ENCODE measurements around the gene KLRC1. TPM values are rescaled to one million over a fixed set of nuclear protein-coding genes. Genes with fewer than 3 reads are reported as not detected.
"Not testable (repeated sequence)": the region's sequence is repeated elsewhere in the genome, so short reads cannot be mapped to it uniquely, and the experiment has no call there.

Gene KLRC1
- total RNA-seq, 1 experiment from 2014 or later = not detected

GRCh38 chr12:10439608-10440274 lies 13.4 kb downstream of the KLRC1 start:
- H3K27ac ChIP-seq (ENCODE audit: low read length); H3K27me3 ChIP-seq (ENCODE audit: control insufficient read depth, insufficient read depth, low read length); POLR2A ChIA-PET; H3K4me3 ChIP-seq (ENCODE audit: low read depth in 2 of 2, low read length in 2 of 2); in situ Hi-C loops (cut with HindIII; ENCODE audit: low pct_unique_long_range_greater_than_20kb, low sequenced_read_pairs); H3K36me3 ChIP-seq (ENCODE audit: control insufficient read depth, insufficient read depth, low read length); CTCF ChIA-PET; H3K9me3 ChIP-seq (ENCODE audit: control insufficient read depth, insufficient read depth, low read depth, low read length); H3K4me1 ChIP-seq (ENCODE audit: control insufficient read depth, insufficient read depth, low read length); BruUV-seq (replicated peaks); intact Hi-C loops (cut with micrococcal nuclease; ENCODE audit: unreplicated experiment): not testable (repeated sequence)
- ATAC-seq (peak; percentile 97), DNase-seq (ENCODE audit: low read depth, low spot score) (peak; percentile 45)

- H3K4me1 ChIP-seq (ENCODE audit: control insufficient read depth, insufficient read depth, low read length); POLR2A ChIA-PET; in situ Hi-C loops (cut with HindIII; ENCODE audit: low pct_unique_long_range_greater_than_20kb, low sequenced_read_pairs); H3K27me3 ChIP-seq (ENCODE audit: control insufficient read depth, insufficient read depth, low read length); intact Hi-C loops (cut with micrococcal nuclease; ENCODE audit: unreplicated experiment); CTCF ChIA-PET; H3K36me3 ChIP-seq (ENCODE audit: control insufficient read depth, insufficient read depth, low read length); DNase-seq (ENCODE audit: low read depth, low spot score); ATAC-seq; H3K9me3 ChIP-seq (ENCODE audit: control insufficient read depth, insufficient read depth, low read depth, low read length); BruUV-seq (replicated peaks); H3K4me3 ChIP-seq (ENCODE audit: low read depth in 2 of 2, low read length in 2 of 2); H3K27ac ChIP-seq (ENCODE audit: low read length): not testable (repeated sequence)
These were observed 15.6 kb downstream of the KLRC1 start for GRCh38 chr12:10437601-10438000.

- H3K4me3 ChIP-seq (ENCODE audit: low read depth in 2 of 2, low read length in 2 of 2); POLR2A ChIA-PET; DNase-seq (ENCODE audit: low read depth, low spot score): not testable (repeated sequence)
These were observed 17.4 kb downstream of the KLRC1 start, which contains the start of gene KLRC2 for GRCh38 chr12:10435816-10436215. Gene KLRC2 (minus strand): TSS chr12:10436010. CDS start chr12:10435986, 24 bp downstream.

GRCh38 chr12:10430623-10431022 lies 22.6 kb downstream of the KLRC1 start:
- H3K27me3 ChIP-seq (ENCODE audit: control insufficient read depth, insufficient read depth, low read length); POLR2A ChIA-PET; intact Hi-C loops (cut with micrococcal nuclease; ENCODE audit: unreplicated experiment); H3K36me3 ChIP-seq (ENCODE audit: control insufficient read depth, insufficient read depth, low read length); in situ Hi-C loops (cut with HindIII; ENCODE audit: low pct_unique_long_range_greater_than_20kb, low sequenced_read_pairs); H3K4me1 ChIP-seq (ENCODE audit: control insufficient read depth, insufficient read depth, low read length); H3K27ac ChIP-seq (ENCODE audit: low read length); CTCF ChIA-PET; H3K9me3 ChIP-seq (ENCODE audit: control insufficient read depth, insufficient read depth, low read depth, low read length); BruUV-seq (replicated peaks); H3K4me3 ChIP-seq (ENCODE audit: low read depth in 2 of 2, low read length in 2 of 2); ATAC-seq; DNase-seq (ENCODE audit: low read depth, low spot score): not testable (repeated sequence)

More at GRCh38 chr12:10435816-10436215, 17.4 kb downstream of the KLRC1 start, which contains the start of gene KLRC2:
- H3K9me3 ChIP-seq (ENCODE audit: control insufficient read depth, insufficient read depth, low read depth, low read length); H3K27me3 ChIP-seq (ENCODE audit: control insufficient read depth, insufficient read depth, low read length); BruUV-seq (replicated peaks); ATAC-seq; H3K27ac ChIP-seq (ENCODE audit: low read length); CTCF ChIA-PET; H3K4me1 ChIP-seq (ENCODE audit: control insufficient read depth, insufficient read depth, low read length); H3K36me3 ChIP-seq (ENCODE audit: control insufficient read depth, insufficient read depth, low read length); in situ Hi-C loops (cut with HindIII; ENCODE audit: low pct_unique_long_range_greater_than_20kb, low sequenced_read_pairs); intact Hi-C loops (cut with micrococcal nuclease; ENCODE audit: unreplicated experiment): not testable (repeated sequence)

- intact Hi-C loops (cut with micrococcal nuclease; ENCODE audit: unreplicated experiment); H3K27me3 ChIP-seq (ENCODE audit: control insufficient read depth, insufficient read depth, low read length); H3K9me3 ChIP-seq (ENCODE audit: control insufficient read depth, insufficient read depth, low read depth, low read length); H3K4me1 ChIP-seq (ENCODE audit: control insufficient read depth, insufficient read depth, low read length); POLR2A ChIA-PET; in situ Hi-C loops (cut with HindIII; ENCODE audit: low pct_unique_long_range_greater_than_20kb, low sequenced_read_pairs); BruUV-seq (replicated peaks); CTCF ChIA-PET; H3K36me3 ChIP-seq (ENCODE audit: control insufficient read depth, insufficient read depth, low read length); DNase-seq (ENCODE audit: low read depth, low spot score): not testable (repeated sequence)
- H3K4me3 ChIP-seq (ENCODE audit: low read depth in 2 of 2, low read length in 2 of 2) = peak overlapping the region; percentile 18 to 44
- ATAC-seq = peak; percentile 32; the same call in 1 of the 2 replicates
- H3K27ac ChIP-seq (ENCODE audit: low read length) = peak overlapping the region; percentile 84
These were observed 27.2 kb downstream of the KLRC1 start for GRCh38 chr12:10425938-10426337.

- in situ Hi-C loops (cut with HindIII; ENCODE audit: low pct_unique_long_range_greater_than_20kb, low sequenced_read_pairs); BruUV-seq (replicated peaks); intact Hi-C loops (cut with micrococcal nuclease; ENCODE audit: unreplicated experiment); H3K4me3 ChIP-seq (ENCODE audit: low read depth in 2 of 2, low read length in 2 of 2); DNase-seq (ENCODE audit: low read depth, low spot score); POLR2A ChIA-PET; H3K27me3 ChIP-seq (ENCODE audit: control insufficient read depth, insufficient read depth, low read length); H3K36me3 ChIP-seq (ENCODE audit: control insufficient read depth, insufficient read depth, low read length); CTCF ChIA-PET; H3K27ac ChIP-seq (ENCODE audit: low read length); H3K4me1 ChIP-seq (ENCODE audit: control insufficient read depth, insufficient read depth, low read length); H3K9me3 ChIP-seq (ENCODE audit: control insufficient read depth, insufficient read depth, low read depth, low read length): not testable (repeated sequence)
- ATAC-seq = peak; percentile 97
These were observed 28.8 kb downstream of the KLRC1 start for GRCh38 chr12:10424260-10424899.

GRCh38 chr12:10422159-10422558 lies 31.0 kb downstream of the KLRC1 start:
- CTCF ChIA-PET; H3K36me3 ChIP-seq (ENCODE audit: control insufficient read depth, insufficient read depth, low read length); DNase-seq (ENCODE audit: low read depth, low spot score); H3K27ac ChIP-seq (ENCODE audit: low read length); in situ Hi-C loops (cut with HindIII; ENCODE audit: low pct_unique_long_range_greater_than_20kb, low sequenced_read_pairs); H3K27me3 ChIP-seq (ENCODE audit: control insufficient read depth, insufficient read depth, low read length); POLR2A ChIA-PET; H3K4me3 ChIP-seq (ENCODE audit: low read depth in 2 of 2, low read length in 2 of 2); H3K9me3 ChIP-seq (ENCODE audit: control insufficient read depth, insufficient read depth, low read depth, low read length); BruUV-seq (replicated peaks); intact Hi-C loops (cut with micrococcal nuclease; ENCODE audit: unreplicated experiment); H3K4me1 ChIP-seq (ENCODE audit: control insufficient read depth, insufficient read depth, low read length): not testable (repeated sequence)
- ATAC-seq = peak; percentile 47
